ENCODE results near the gene COMMD2. TPM values are rescaled to one million over a fixed set of nuclear protein-coding genes. Genes with fewer than 3 reads are reported as not detected.

The COMMD2 gene
- total and polyA plus RNA-seq, 12 donors: 4.4 to 48.8 (median 27.8) TPM

DNA sequence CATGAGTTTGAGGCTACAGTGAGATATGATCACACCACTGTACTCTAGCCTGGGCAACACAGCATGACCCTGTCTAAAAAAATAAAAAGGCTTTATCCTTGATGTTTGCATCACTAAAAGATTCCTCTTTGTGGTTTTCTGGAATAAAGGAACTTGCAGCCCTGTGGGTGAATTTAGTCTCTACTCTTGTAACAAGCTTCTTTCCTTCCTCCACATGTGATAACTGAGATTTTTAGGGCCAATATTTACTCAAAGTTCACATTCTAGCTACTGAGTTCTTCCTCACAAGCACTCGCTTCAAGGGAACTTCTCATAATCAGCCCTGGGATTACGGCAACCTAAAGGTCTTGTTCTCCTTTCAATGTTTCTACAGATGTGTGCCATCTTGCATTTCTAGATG is 24.6 kb downstream of the COMMD2 start:
- Histone ChIP-seq H3K4me3 (no peak overlapping the region), H3K36me3 (replicated peaks in 1 of 2) (no peaks in the 10 kb centered on the region), H3K4me1 (replicated peaks in 1 of 2) (no peaks in the 10 kb centered on the region), H3K27ac (no peak overlapping the region), H3K9me3 (replicated peaks in 1 of 3) (no peaks in the 10 kb centered on the region), H3K27me3 (no peaks in the 10 kb centered on the region)
- no peak for DNase-seq
- TF ChIP-seq, protein P1, sequence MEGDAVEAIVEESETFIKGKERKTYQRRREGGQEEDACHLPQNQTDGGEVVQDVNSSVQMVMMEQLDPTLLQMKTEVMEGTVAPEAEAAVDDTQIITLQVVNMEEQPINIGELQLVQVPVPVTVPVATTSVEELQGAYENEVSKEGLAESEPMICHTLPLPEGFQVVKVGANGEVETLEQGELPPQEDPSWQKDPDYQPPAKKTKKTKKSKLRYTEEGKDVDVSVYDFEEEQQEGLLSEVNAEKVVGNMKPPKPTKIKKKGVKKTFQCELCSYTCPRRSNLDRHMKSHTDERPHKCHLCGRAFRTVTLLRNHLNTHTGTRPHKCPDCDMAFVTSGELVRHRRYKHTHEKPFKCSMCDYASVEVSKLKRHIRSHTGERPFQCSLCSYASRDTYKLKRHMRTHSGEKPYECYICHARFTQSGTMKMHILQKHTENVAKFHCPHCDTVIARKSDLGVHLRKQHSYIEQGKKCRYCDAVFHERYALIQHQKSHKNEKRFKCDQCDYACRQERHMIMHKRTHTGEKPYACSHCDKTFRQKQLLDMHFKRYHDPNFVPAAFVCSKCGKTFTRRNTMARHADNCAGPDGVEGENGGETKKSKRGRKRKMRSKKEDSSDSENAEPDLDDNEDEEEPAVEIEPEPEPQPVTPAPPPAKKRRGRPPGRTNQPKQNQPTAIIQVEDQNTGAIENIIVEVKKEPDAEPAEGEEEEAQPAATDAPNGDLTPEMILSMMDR (IDR thresholded peaks at IDR 0.05): no peak
- no peak for TF ChIP-seq POLR2A (IDR thresholded peaks at IDR 0.05)
- 62 to 87% (median 86%) methylated on average over 2 of the region's 2 CpGs for WGBS, 4 donors
- intact Hi-C loops (cut with DNase I): no loop called here

DNA sequence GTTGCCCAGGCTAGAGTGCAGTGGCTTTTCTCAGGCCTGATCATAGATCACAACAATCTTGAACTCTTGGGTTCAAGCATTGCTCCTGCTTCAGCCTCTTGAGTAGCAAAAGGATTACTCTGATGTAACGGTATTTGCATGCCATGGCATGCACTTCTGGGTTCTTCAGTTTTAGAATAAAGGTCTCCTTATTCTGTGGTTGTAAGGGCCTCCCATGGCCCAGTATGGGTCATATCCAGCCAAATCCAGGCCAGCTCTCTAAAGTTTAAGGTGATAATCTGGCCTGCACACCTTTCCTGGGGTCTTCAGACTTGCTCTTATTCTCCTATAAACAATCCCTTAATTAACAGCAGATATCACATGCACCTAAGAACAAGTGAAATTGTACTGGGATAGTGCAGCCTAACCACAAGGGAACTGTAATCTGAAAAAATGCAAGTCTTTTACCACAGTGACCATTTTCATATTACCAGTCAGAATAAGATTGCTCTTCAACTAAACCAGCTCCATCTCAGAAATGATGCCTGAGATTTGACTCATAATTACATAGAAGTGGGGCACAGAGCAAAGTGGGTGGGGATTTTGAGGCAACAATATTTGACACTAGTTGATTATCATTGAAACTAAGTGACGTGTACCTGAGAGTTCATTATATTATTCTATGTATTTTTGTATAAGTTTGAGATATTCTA is 25.4 kb downstream of the COMMD2 start:
- no peaks in the 10 kb centered on the region for H3K36me3 ChIP-seq (replicated peaks in 1 of 2)
- no peak overlapping the region for H3K27ac ChIP-seq
- H3K9me3 ChIP-seq (replicated peaks in 1 of 3): no peaks in the 10 kb centered on the region
- H3K27me3 ChIP-seq: no peaks in the 10 kb centered on the region
- WGBS, 4 donors: 89 to 99% (median 90%) methylated on average over 2 of the region's 2 CpGs
- TF ChIP-seq, protein P1 (IDR thresholded peaks at IDR 0.05): no peak
- no peak for TF ChIP-seq POLR2A (IDR thresholded peaks at IDR 0.05)
- H3K4me3 ChIP-seq: no peak overlapping the region
- intact Hi-C loops (cut with DNase I): no loop called here
- no peaks in the 10 kb centered on the region for H3K4me1 ChIP-seq (replicated peaks in 1 of 2)
- no peak for DNase-seq

DNA sequence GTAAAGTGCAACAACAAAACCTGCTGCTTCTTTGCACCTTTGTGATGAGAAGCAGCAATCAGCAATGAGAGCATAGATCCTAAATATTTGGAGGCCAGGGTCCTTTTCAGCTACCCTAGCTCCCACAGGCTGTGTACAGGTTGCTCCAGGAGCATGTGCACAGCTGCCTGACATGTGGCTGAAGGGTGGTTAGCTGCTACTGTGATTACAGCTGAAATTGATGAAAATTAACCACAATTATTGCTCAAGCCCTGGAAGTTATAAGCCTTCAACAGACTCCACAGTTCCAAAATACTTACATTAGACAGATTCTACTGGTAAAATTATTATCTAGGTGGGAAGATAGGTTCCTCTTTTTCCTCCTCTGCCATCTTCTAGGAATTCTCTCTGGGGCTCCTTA is 28.5 kb downstream of the COMMD2 start:
- Histone ChIP-seq H3K4me3 (no peak overlapping the region), H3K36me3 (replicated peaks in 1 of 2) (no peaks in the 10 kb centered on the region), H3K27ac (no peak overlapping the region), H3K27me3 (no peaks in the 10 kb centered on the region), H3K4me1 (replicated peaks in 1 of 2) (no peaks in the 10 kb centered on the region), H3K9me3 (replicated peaks in 1 of 3) (peaks cover 0 to 8% (median 0%) of the 10 kb centered on the region in 3 donors)
- TF ChIP-seq POLR2A (IDR thresholded peaks at IDR 0.05): no peak
- TF ChIP-seq, protein P1 (IDR thresholded peaks at IDR 0.05): no peak
- DNase-seq: no peak
- intact Hi-C loops (cut with DNase I): loop anchor here in 1 of 2 donors (5.0 kb wide), 1 partner anchor 196 kb away; no protein-coding TSS in a partner anchor

DNA sequence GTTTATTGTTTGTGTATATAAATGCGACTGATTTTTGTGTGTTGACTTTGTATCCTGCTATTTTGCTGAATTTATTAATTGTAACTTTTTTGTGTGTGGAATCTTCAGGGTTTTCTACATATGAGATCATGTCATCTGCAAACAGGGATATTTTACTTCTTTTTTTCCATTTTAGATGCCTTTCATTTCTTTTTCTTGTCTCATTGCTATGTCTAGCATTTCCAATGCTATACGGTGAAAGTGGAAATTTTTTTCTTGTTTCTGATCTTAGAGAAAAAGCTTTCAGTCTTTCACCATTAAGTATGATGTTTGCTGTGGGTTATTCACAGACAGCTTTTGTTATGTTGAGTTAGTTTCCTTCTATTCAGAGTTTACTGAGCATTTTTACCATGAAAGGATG is 31.4 kb downstream of the COMMD2 start:
- H3K9me3 ChIP-seq (replicated peaks in 1 of 3): peaks cover 0 to 8% (median 0%) of the 10 kb centered on the region in 3 donors
- H3K27ac ChIP-seq: no peak overlapping the region
- WGBS, 4 donors: 92 to 96% (median 93%) methylated on average over 2 of the region's 2 CpGs
- intact Hi-C loops (cut with DNase I): loop anchor here in 1 of 2 donors (5.0 kb wide), 1 partner anchor 194 kb away; no protein-coding TSS in a partner anchor
- H3K36me3 ChIP-seq (replicated peaks in 1 of 2): no peaks in the 10 kb centered on the region
- no peak overlapping the region for H3K4me3 ChIP-seq
- no peak for DNase-seq
- H3K4me1 ChIP-seq (replicated peaks in 1 of 2): peaks cover 0 to 3% of the 10 kb centered on the region in 2 donors
- no peaks in the 10 kb centered on the region for H3K27me3 ChIP-seq
- no peak for TF ChIP-seq POLR2A (IDR thresholded peaks at IDR 0.05)
- TF ChIP-seq, protein P1 (IDR thresholded peaks at IDR 0.05): no peak
